K562 (cell line): ENCODE data around the gene SCYGR1. TPM values are rescaled to one million over a fixed set of nuclear protein-coding genes. Genes with fewer than 3 reads are reported as not detected.

Experiments
- ATAC-seq: fragments of 200-7000 bp; cut with Tn5 transposase; 3 replicates; pipeline ENCODE4 v1.9.1; 2020; ENCODE audit warnings: moderate library complexity
- BruUV-seq: library from RNA; stranded (reverse); fragments of 400-500 nt; replicated peaks from 2 replicates; lab custom pipeline; 2021; lab: Mats Ljungman, UMichigan
- CTCF ChIA-PET: fragments of 300-600 bp; formaldehyde crosslinking; extraction: SDS; loops from one replicate; lab custom pipeline; 2021; ENCODE audit warnings: low intra/inter-chr PET ratio; lab: Yijun Ruan, JAX
- POLR2A ChIA-PET: fragments of 300-600, 350-650 bp; sonication (Branson Sonifier 250); formaldehyde crosslinking; extraction: SDS; loops from one replicate; lab custom pipeline; 2021; ENCODE audit warnings: antibody characterized with exemption, inconsistent platforms; lab: Yijun Ruan, JAX
- DNase-seq, 4 experiments: peaks; one replicate each; pipeline versions ENCODE4 v3.0.0 to v3.0.0-alpha.2; 2011 to 2018; ENCODE audit warnings: low spot score in 3 of 4, mixed read lengths in 3 of 4; ENCODE audit errors: extremely low read depth in 1 of 4
- FAIRE-seq: peaks from 2 replicates; lab custom pipeline; 2011; peaks lifted over from hg19 to GRCh38; lab: Jason Lieb, UNC
- H2AFZ ChIP-seq: 2 replicates; pipeline ENCODE4 v1.6.0; 2011; ENCODE audit warnings: low read depth, low read length, control low read depth, inconsistent platforms
- H3K27ac ChIP-seq: fragments of 200-600 bp; 3 replicates; pipeline ENCODE4 v1.8.0; 2011; ENCODE audit warnings: low read depth, mild to moderate bottlenecking, control low read depth, inconsistent platforms, low read length, moderate library complexity, mixed read lengths; ENCODE audit errors: extremely low read depth
- H3K27me3 ChIP-seq, 2 experiments: fragments of 300-600 bp in 1 of 2; 2 replicates in 1 of 2; 3 replicates in 1 of 2; pipeline versions ENCODE4 v1.6.0 to v1.8.0; 2011; ENCODE audit warnings: inconsistent platforms in 2 of 2, low read length in 2 of 2, mild to moderate bottlenecking in 1 of 2, mixed read lengths in 1 of 2, moderate library complexity in 1 of 2; ENCODE audit not compliant: control insufficient read depth in 2 of 2, insufficient read depth in 2 of 2
- H3K36me3 ChIP-seq: fragments of 300-600 bp; 3 replicates; pipeline ENCODE4 v1.8.0; 2011; ENCODE audit warnings: mild to moderate bottlenecking, low read length, inconsistent platforms; ENCODE audit not compliant: control insufficient read depth, insufficient read depth
- H3K4me1 ChIP-seq, 2 experiments: fragments of 200-600 bp in 1 of 2; replicated peaks in 1 of 2; 2 replicates in 1 of 2; 3 replicates in 1 of 2; pipeline versions ENCODE4 v1.5.1 to v1.8.0; 2011; ENCODE audit warnings: inconsistent platforms in 2 of 2, low read length in 2 of 2, mild to moderate bottlenecking in 1 of 2, mixed read lengths in 1 of 2, moderate library complexity in 1 of 2; ENCODE audit not compliant: control insufficient read depth in 2 of 2, insufficient read depth in 2 of 2
- H3K4me2 ChIP-seq: 2 replicates; pipeline ENCODE4 v1.6.1; 2011; ENCODE audit warnings: low read length, control low read depth, inconsistent platforms, mixed read lengths; ENCODE audit not compliant: insufficient read depth
- H3K4me3 ChIP-seq: fragments of 200-600 bp; sonication (generic), shearing (Covaris generic); 2 replicates; pipeline ENCODE4 v1.5.1; 2016; ENCODE audit warnings: control low read depth, inconsistent platforms
- H3K79me2 ChIP-seq: fragments of 200-600 bp; 3 replicates; pipeline ENCODE4 v1.8.0; 2011; ENCODE audit warnings: low read length, inconsistent platforms; ENCODE audit not compliant: control insufficient read depth, insufficient read depth
- H3K9ac ChIP-seq, 2 experiments: 2 replicates each; pipeline versions ENCODE4 v1.6.0 to v1.6.1; 2011; ENCODE audit warnings: low read depth in 2 of 2, low read length in 2 of 2, control low read depth in 1 of 2, inconsistent platforms in 1 of 2, mild to moderate bottlenecking in 1 of 2, mixed read lengths in 1 of 2; ENCODE audit not compliant: insufficient read depth in 1 of 2
- H3K9me1 ChIP-seq: one replicate; pipeline ENCODE4 v1.6.0; 2011; ENCODE audit warnings: inconsistent platforms, mild to moderate bottlenecking, low read length, moderate library complexity; ENCODE audit not compliant: control insufficient read depth, insufficient read depth
- H3K9me3 ChIP-seq: replicated peaks from 2 replicates; pipeline ENCODE4 v1.5.1; 2011; ENCODE audit warnings: low read depth, low read length, inconsistent platforms; ENCODE audit not compliant: control insufficient read depth, insufficient read depth
- H4K20me1 ChIP-seq: replicated peaks from 2 replicates; pipeline ENCODE4 v1.6.1; 2011; ENCODE audit warnings: low read length, inconsistent platforms, mixed read lengths; ENCODE audit not compliant: control insufficient read depth, insufficient read depth
- ARID3B ChIP-seq: fragments of 250-450 bp; sonication (Bioruptor Pico); IDR thresholded peaks from 2 replicates; pipeline ENCODE4 v1.4.0; 2020; ENCODE audit warnings: borderline replicate concordance
- ATF7 ChIP-seq: fragments of 450-650 bp; IDR thresholded peaks from 2 replicates; pipeline ENCODE4 v1.7.1; 2014; ENCODE audit warnings: mild to moderate bottlenecking, moderate library complexity
- BRF1 ChIP-seq: IDR thresholded peaks from 3 replicates; pipeline ENCODE4 v1.6.1; 2011; ENCODE audit warnings: borderline replicate concordance, mild to moderate bottlenecking; ENCODE audit not compliant: insufficient read length; ENCODE audit errors: extremely low read depth
- CTCFL ChIP-seq: IDR thresholded peaks from 2 replicates; pipeline ENCODE4 v1.6.1; 2011; ENCODE audit warnings: borderline replicate concordance, low read depth, mild to moderate bottlenecking, moderate library complexity, low read length; ENCODE audit not compliant: insufficient read depth, poor library complexity, severe bottlenecking
- ILK ChIP-seq: fragments of 450-650 bp; IDR thresholded peaks from 2 replicates; pipeline ENCODE4 v1.6.1; 2016; ENCODE audit warnings: missing genetic modification characterization, low read depth, mild to moderate bottlenecking, missing compliant biosample characterization, moderate library complexity, borderline replicate concordance
- NR1H2 ChIP-seq: sonication (generic); formaldehyde crosslinking; IDR thresholded peaks from 2 replicates; pipeline ENCODE4 v1.4.0; 2020; ENCODE audit warnings: mild to moderate bottlenecking, missing genetic modification reagents
- PCBP2 ChIP-seq: fragments of 200-400 bp; formaldehyde crosslinking; IDR thresholded peaks from 2 replicates; pipeline ENCODE4 v1.6.1; 2018; ENCODE audit warnings: low read length, low read depth, mild to moderate bottlenecking, moderate library complexity; ENCODE audit not compliant: poor library complexity, severe bottlenecking
- POLR2A ChIP-seq: fragments of 450-650 bp; conservative IDR thresholded peaks from 2 replicates; pipeline ENCODE4 v1.6.1; 2016
- RBBP5 ChIP-seq: fragments of 200-600 bp; sonication (generic); IDR thresholded peaks from 2 replicates; pipeline ENCODE4 v1.6.1; 2012; ENCODE audit warnings: borderline replicate concordance, mild to moderate bottlenecking, low read length, control low read depth, inconsistent platforms; ENCODE audit not compliant: insufficient read depth, poor library complexity, severe bottlenecking
- SP2 ChIP-seq: IDR thresholded peaks from 2 replicates; pipeline ENCODE4 v1.6.1; 2011; ENCODE audit warnings: mild to moderate bottlenecking, low read depth, low read length, moderate library complexity; ENCODE audit not compliant: poor library complexity, severe bottlenecking; ENCODE audit errors: extremely low read depth
- TEAD4 ChIP-seq, 2 experiments: sonication (generic) in 1 of 2; formaldehyde crosslinking in 1 of 2; IDR thresholded peaks; 2 replicates each; pipeline versions ENCODE4 v1.6.1 to v1.8.0; 2012 to 2022; ENCODE audit warnings: borderline replicate concordance in 1 of 2, inconsistent platforms in 1 of 2, low read length in 1 of 2, mild to moderate bottlenecking in 1 of 2, missing genetic modification reagents in 1 of 2
- WGBS: fragments of 100-300 bp; shearing (Covaris generic); methylation state at CpG from one replicate; pipeline ENCODE4 v1.1.6; 2016; ENCODE audit warnings: low coverage, mixed read lengths; ENCODE audit not compliant: insufficient coverage; ENCODE audit errors: missing lambda C conversion rate; 5-methylcytosine and 5-hydroxymethylcytosine counted together
- in situ Hi-C: fragments of 300-500 bp; cut with MboI; formaldehyde crosslinking; loops from 4 replicates; pipeline ENCODE4 v1.15.0; 2018; ENCODE audit warnings: inconsistent platforms, mixed read lengths
- intact Hi-C: fragments of 100-400 bp; cut with micrococcal nuclease; formaldehyde crosslinking; loops from 2 replicates; pipeline ENCODE4 v1.14.2; 2022
- polyA plus RNA-seq, 8 experiments: library from polyadenylated mRNA; depleted of rRNA in 4 of 8; stranded (reverse) in 5 of 8; unstranded in 3 of 8; fragments of >200 nt; fragmentation: Nextera tagmentation in 2 of 8; fragmentation: Illumina TruSeq in 1 of 8; extraction: Ambion mirVana in 2 of 8; extraction: Trizol in 1 of 8; gene quantifications; 2 replicates each; pipeline versions ENCODE4 v1.2.1 to v1.2.3, GENCODE V29; 2011 to 2014; ENCODE audit warnings: inconsistent platforms in 1 of 8, missing spikeins in 1 of 8
- total RNA-seq, 7 experiments: library from RNA; depleted of rRNA in 6 of 7; stranded (reverse); fragments of >200 nt in 6 of 7; fragmentation: Illumina TruSeq in 2 of 7; extraction: Trizol in 2 of 7; gene quantifications; 2 replicates each; pipeline versions ENCODE4 v1.2.1 to v1.2.3, GENCODE V29; 2011 to 2021; ENCODE audit warnings: low replicate concordance in 1 of 7

Gene SCYGR1
- total and polyA plus RNA-seq, 9 of the 15 experiments (the other 6 are each of a cell fraction or from before 2014, with no cell fraction given), result not detected

GRCh38 chr2:227430639-227431038 lies 42.9 kb upstream of the SCYGR1 start:
- 23% methylated on average over 3 of the region's 3 CpGs for WGBS
- ChIA-PET POLR2A (no interaction called here), CTCF (no interaction called here)
- Histone ChIP-seq H3K27me3 (no peaks in the 10 kb centered on the region), H3K9ac (no peak overlapping the region), H4K20me1 (no peaks in the 10 kb centered on the region), H3K4me1 (no peaks in the 10 kb centered on the region), H3K4me3 (no peak overlapping the region), H3K27ac (no peak overlapping the region), H3K36me3 (no peaks in the 10 kb centered on the region), H3K9me1 (no peaks in the 10 kb centered on the region), H2AFZ (no peak overlapping the region), H3K79me2 (no peaks in the 10 kb centered on the region), H3K9me3 (peaks cover 1% of the 10 kb centered on the region; the same call in 1 of the 2 replicates), H3K4me2 (no peak overlapping the region)
- BruUV-seq, result no TSS peak
- TF ChIP-seq PCBP2, result no peak
- no peak for TF ChIP-seq POLR2A
- TF ChIP-seq ATF7, result no peak
- TF ChIP-seq ILK (tag), result no peak
- no peak for TF ChIP-seq TEAD4 (IDR thresholded peaks at IDR 0.05; ENCODE audit: low read length)
- no peak for TF ChIP-seq TEAD4 (CRISPR knock-in tag; IDR thresholded peaks at IDR 0.05; ENCODE audit: borderline replicate concordance)
- no peak for TF ChIP-seq SP2
- no peak for TF ChIP-seq RBBP5
- TF ChIP-seq CTCFL, result no peak
- no peak for TF ChIP-seq BRF1
- TF ChIP-seq ARID3B (CRISPR knock-in tag), result no peak
- TF ChIP-seq NR1H2 (CRISPR knock-in tag), result no peak
- DNase-seq (no peak), ATAC-seq (no peak), FAIRE-seq (no peak)
- intact Hi-C loops (no loop called here), in situ Hi-C loops (no loop called here)
